SIG-M5 treated with dmso at 0.1 percent for 504 hours (cell line): ENCODE measurements around the gene ASMT.
"Not testable (repeated sequence)": the region's sequence is repeated elsewhere in the genome, so short reads cannot be mapped to it uniquely, and the experiment has no call there.

Experiments used
- DNase-seq: peaks from one replicate; lab custom pipeline; 2025; ENCODE audit not compliant: unreplicated experiment; lab: John Stamatoyannopoulos, UW

The ASMT gene

GRCh38 chrX:1646009-1646408 is 31.1 kb downstream of the ASMT start:
- DNase-seq, result no peak

- no peak for DNase-seq
Measured at GRCh38 chrX:1649621-1650020, 34.8 kb downstream of the ASMT start.

- DNase-seq, result peak; percentile 45
Measured at GRCh38 chrX:1652011-1652811, 37.4 kb downstream of the ASMT start.

GRCh38 chrX:1656379-1656778 is 41.5 kb downstream of the ASMT start:
- DNase-seq, result no peak

- peak; percentile 63 for DNase-seq
Measured at GRCh38 chrX:1657367-1658070, 42.7 kb downstream of the ASMT start.

- no peak for DNase-seq
Measured at GRCh38 chrX:1658071-1658491, 43.2 kb downstream of the ASMT start.

GRCh38 chrX:1659664-1660461 is 45.0 kb downstream of the ASMT start:
- DNase-seq, result no peak

GRCh38 chrX:1661048-1661921 is 46.4 kb downstream of the ASMT start:
- DNase-seq, result no peak

- DNase-seq, result no peak
Measured at GRCh38 chrX:1661922-1662221, 47.0 kb downstream of the ASMT start.

GRCh38 chrX:1667566-1667965 is 52.7 kb downstream of the ASMT start:
- no peak for DNase-seq

- DNase-seq, result peak; percentile 24
Measured at GRCh38 chrX:1673337-1673736, 58.5 kb downstream of the ASMT start.

GRCh38 chrX:1676866-1677265 is 62.0 kb downstream of the ASMT start:
- no peak for DNase-seq

GRCh38 chrX:1679238-1679637 is 64.4 kb downstream of the ASMT start:
- DNase-seq, result no peak

- DNase-seq, result no peak
Measured at GRCh38 chrX:1681439-1681838, 66.6 kb downstream of the ASMT start.

- DNase-seq, result not testable (repeated sequence)
Measured at GRCh38 chrX:1681856-1682255, 67.0 kb downstream of the ASMT start.

- not testable (repeated sequence) for DNase-seq
Measured at GRCh38 chrX:1682501-1682900, 67.6 kb downstream of the ASMT start.

- DNase-seq, result not testable (repeated sequence)
Measured at GRCh38 chrX:1684883-1685282, 70.0 kb downstream of the ASMT start.

GRCh38 chrX:1685444-1685880 is 70.6 kb downstream of the ASMT start:
- not testable (repeated sequence) for DNase-seq

- no peak for DNase-seq
Measured at GRCh38 chrX:1686642-1687041, 71.8 kb downstream of the ASMT start.
